HT1080 (cell line): ENCODE measurements around the gene PRLR. TPM values are rescaled to one million over a fixed set of nuclear protein-coding genes. Genes with fewer than 3 reads are reported as not detected.

Source experiments
- DNase-seq: peaks from one replicate; pipeline ENCODE4 v3.0.0-alpha.2; 2015; ENCODE audit warnings: low read depth
- total RNA-seq: library from RNA; depleted of rRNA; stranded (reverse); fragments of >200 nt; shearing (Covaris generic); gene quantifications from 2 replicates; pipeline ENCODE4 v1.2.3, GENCODE V29; 2014

PRLR gene
- total RNA-seq, 1 experiment from 2014 or later, result 0.34 TPM

- no peak for DNase-seq
These were observed 67.2 kb downstream of the PRLR start for GRCh38 chr5:35162848-35163709.

- no peak for DNase-seq
These were observed 68.5 kb downstream of the PRLR start for GRCh38 chr5:35161652-35162273.

GRCh38 chr5:35160486-35161116 is 69.7 kb downstream of the PRLR start:
- DNase-seq, result no peak

GRCh38 chr5:35159370-35159742 is 70.9 kb downstream of the PRLR start:
- DNase-seq, result no peak

GRCh38 chr5:35158622-35159369 is 71.5 kb downstream of the PRLR start:
- no peak for DNase-seq

- DNase-seq, result no peak
These were observed 72.1 kb downstream of the PRLR start for GRCh38 chr5:35158204-35158603.

GRCh38 chr5:35153375-35153932 is 76.8 kb downstream of the PRLR start:
- DNase-seq, result no peak

- no peak for DNase-seq
These were observed 77.6 kb downstream of the PRLR start for GRCh38 chr5:35152733-35153132.

GRCh38 chr5:35151146-35151920 is 79.0 kb downstream of the PRLR start:
- DNase-seq, result no peak

- DNase-seq, result no peak
These were observed 81.2 kb downstream of the PRLR start for GRCh38 chr5:35149041-35149440.

- DNase-seq, result peak; percentile 50
These were observed 83.9 kb downstream of the PRLR start for GRCh38 chr5:35146406-35146805.

- no peak for DNase-seq
These were observed 84.5 kb downstream of the PRLR start for GRCh38 chr5:35145691-35146317.

- DNase-seq, result no peak
These were observed 85.3 kb downstream of the PRLR start for GRCh38 chr5:35145012-35145411.

GRCh38 chr5:35143841-35144240 is 86.4 kb downstream of the PRLR start:
- no peak for DNase-seq

GRCh38 chr5:35141739-35142138 is 88.5 kb downstream of the PRLR start:
- DNase-seq, result no peak

- peak; percentile 45 for DNase-seq
These were observed 92.1 kb downstream of the PRLR start for GRCh38 chr5:35138232-35138631.

- DNase-seq, result peak; percentile 96
These were observed 93.9 kb downstream of the PRLR start for GRCh38 chr5:35136386-35136785.

GRCh38 chr5:35135239-35135700 is 95.0 kb downstream of the PRLR start:
- no peak for DNase-seq

GRCh38 chr5:35134278-35135030 is 95.8 kb downstream of the PRLR start:
- DNase-seq, result no peak
